GM23338 (cell line): ENCODE results near the gene NFE2. TPM values are rescaled to one million over a fixed set of nuclear protein-coding genes. Genes with fewer than 3 reads are reported as not detected.
A peak's percentile ranks its signal among the peaks of the same experiment; 100 is the strongest.

Experiments used
- ATAC-seq: fragments of 200-7000 bp; cut with Tn5 transposase; 3 replicates; pipeline ENCODE4 v1.9.1; 2020
- DNase-seq: peaks from one replicate; pipeline ENCODE4 v3.0.0-alpha.2; 2015; ENCODE audit warnings: low spot score
- H2AFZ ChIP-seq: fragments of 200-600 bp; sonication (generic); 2 replicates; pipeline ENCODE4 v1.8.0; 2016; ENCODE audit warnings: antibody characterized with exemption, mild to moderate bottlenecking, moderate library complexity
- H3F3A ChIP-seq: fragments of 200-600 bp; sonication (generic); replicated peaks from 2 replicates; pipeline ENCODE4 v1.8.0; 2017; ENCODE audit warnings: antibody characterized with exemption, mixed run types, low read depth
- H3K27ac ChIP-seq: fragments of 200-600 bp; sonication (generic); 2 replicates; pipeline ENCODE4 v1.6.1; 2016; ENCODE audit warnings: low read depth
- H3K27me3 ChIP-seq: fragments of 200-600 bp; sonication (generic); 2 replicates; pipeline ENCODE4 v1.8.0; 2016; ENCODE audit warnings: mild to moderate bottlenecking, mixed run types, moderate library complexity; ENCODE audit not compliant: insufficient read depth
- H3K36me3 ChIP-seq: fragments of 200-600 bp; sonication (generic); 2 replicates; pipeline ENCODE4 v1.8.0; 2016; ENCODE audit warnings: mild to moderate bottlenecking; ENCODE audit not compliant: insufficient read depth
- H3K4me1 ChIP-seq: fragments of 200-600 bp; sonication (generic); 2 replicates; pipeline ENCODE4 v1.8.0; 2016; ENCODE audit warnings: mild to moderate bottlenecking, moderate library complexity; ENCODE audit not compliant: insufficient read depth
- H3K4me2 ChIP-seq: fragments of 200-600 bp; sonication (generic); 2 replicates; pipeline ENCODE4 v1.7.1; 2017; ENCODE audit warnings: mixed run types
- H3K4me3 ChIP-seq: fragments of 200-600 bp; sonication (generic); 2 replicates; pipeline ENCODE4 v1.6.1; 2016; ENCODE audit warnings: mixed run types
- H3K79me2 ChIP-seq: fragments of 200-600 bp; sonication (generic); replicated peaks from 2 replicates; pipeline ENCODE4 v1.8.0; 2017; ENCODE audit warnings: mild to moderate bottlenecking; ENCODE audit not compliant: insufficient read depth
- H3K9me2 ChIP-seq: fragments of 200-600 bp; sonication (generic); 2 replicates; pipeline ENCODE4 v1.8.0; 2017; ENCODE audit not compliant: insufficient read depth
- H4K20me1 ChIP-seq: fragments of 200-600 bp; sonication (generic); replicated peaks from 2 replicates; pipeline ENCODE4 v1.8.0; 2017; ENCODE audit warnings: mild to moderate bottlenecking; ENCODE audit not compliant: insufficient read depth
- H3K27ac Mint-ChIP-seq: 2 replicates; pipeline ENCODE4 v1.8.0; 2020; ENCODE audit warnings: inconsistent platforms, mild to moderate bottlenecking, moderate library complexity, mixed read lengths
- H3K27me3 Mint-ChIP-seq: 3 replicates; pipeline ENCODE4 v1.8.0; 2022; ENCODE audit warnings: low read depth, mild to moderate bottlenecking, moderate library complexity, mixed read lengths, inconsistent platforms; ENCODE audit not compliant: insufficient read depth, poor library complexity
- H3K36me3 Mint-ChIP-seq: 3 replicates; pipeline ENCODE4 v1.8.0; 2021; ENCODE audit warnings: low read depth, mild to moderate bottlenecking, inconsistent platforms, moderate library complexity, mixed read lengths
- H3K4me1 Mint-ChIP-seq: 3 replicates; pipeline ENCODE4 v1.8.0; 2020; ENCODE audit warnings: mild to moderate bottlenecking, inconsistent platforms, mixed read lengths
- H3K4me3 Mint-ChIP-seq: 3 replicates; pipeline ENCODE4 v1.8.0; 2021; ENCODE audit warnings: moderate library complexity, mild to moderate bottlenecking, inconsistent platforms, mixed read lengths
- H3K9me3 Mint-ChIP-seq: 3 replicates; pipeline ENCODE4 v1.8.0; 2020; ENCODE audit warnings: moderate library complexity, mild to moderate bottlenecking, inconsistent platforms, mixed read lengths
- CTCF ChIP-seq, 2 experiments: fragments of 200-600 bp in 1 of 2; sonication (generic) in 1 of 2; conservative IDR thresholded peaks; 2 replicates each; pipeline versions ENCODE4 v1.5.1 to v1.6.1; 2016 to 2017; ENCODE audit warnings: antibody characterized with exemption in 2 of 2, low read depth in 2 of 2, mild to moderate bottlenecking in 2 of 2, moderate library complexity in 1 of 2
- EZH2phosphoT487 ChIP-seq: fragments of 200-600 bp; sonication (generic); IDR thresholded peaks from one replicate; pipeline ENCODE4 v1.8.1; 2018; ENCODE audit warnings: antibody characterized with exemption; ENCODE audit not compliant: unreplicated experiment
- STAT1 ChIP-seq: IDR thresholded peaks from one replicate; pipeline ENCODE4 v1.6.1; 2016; ENCODE audit warnings: antibody characterized with exemption; ENCODE audit not compliant: unreplicated experiment
- ZNF462 ChIP-seq: fragments of 250-450 bp; sonication (Bioruptor Pico); IDR thresholded peaks from 2 replicates; pipeline ENCODE4 v1.5.0; 2020; ENCODE audit warnings: mild to moderate bottlenecking, moderate library complexity
- polyA plus RNA-seq: library from polyadenylated mRNA; unstranded; fragments of >200 nt; fragmentation: Nextera tagmentation; extraction: Ambion mirVana; gene quantifications from 2 replicates; pipeline ENCODE4 v1.2.1, GENCODE V29; 2016
- total RNA-seq: library from RNA; depleted of rRNA; stranded (reverse); fragments of >200 nt; shearing (Covaris generic); gene quantifications from 2 replicates; pipeline ENCODE4 v1.2.3, GENCODE V29; 2014

NFE2 gene
- total and polyA plus RNA-seq, 2 experiments from 2014 or later = 1.3 to 1.8 TPM

DNA sequence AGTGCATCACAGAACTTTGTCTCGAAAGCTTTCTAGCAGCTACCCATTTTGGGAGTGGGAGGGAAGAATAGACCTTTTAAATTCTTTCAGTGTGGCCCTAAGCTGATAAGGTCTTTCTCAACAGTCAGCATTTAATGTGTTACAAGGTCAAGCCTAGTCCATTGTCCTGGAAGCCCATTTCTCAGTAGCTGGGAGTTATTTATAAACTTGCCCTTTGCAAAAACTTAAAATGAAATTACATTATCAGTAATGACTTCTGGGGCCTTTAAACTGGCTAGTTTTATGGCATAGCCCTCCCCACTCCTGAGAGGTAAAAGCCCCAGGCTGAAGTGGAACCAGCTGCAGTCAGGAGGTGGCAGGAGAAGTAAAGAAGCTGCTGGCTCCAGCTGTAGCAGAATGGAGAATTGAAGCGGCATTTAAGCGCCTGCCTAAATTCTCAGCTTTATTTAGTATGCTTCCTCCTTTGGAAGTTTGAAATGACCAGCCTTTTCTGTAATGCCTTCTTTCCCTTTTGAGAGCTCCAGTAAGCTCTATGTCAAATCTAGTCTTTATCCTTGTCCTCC, 36.5 kb upstream of the NFE2 start:
- Histone ChIP-seq H2AFZ (no peak overlapping the region), H3K9me2 (no peaks in the 10 kb centered on the region), H3K27me3 (no peaks in the 10 kb centered on the region), H3K4me3 (no peak overlapping the region), H3F3A (peaks cover 14% of the 10 kb centered on the region), H3K79me2 (peaks cover 16% of the 10 kb centered on the region), H3K4me1 (peaks cover 10% of the 10 kb centered on the region; the same call in 1 of the 2 replicates), H3K36me3 (peaks cover 8% of the 10 kb centered on the region; the same call in 1 of the 2 replicates), H4K20me1 (peaks cover 11% of the 10 kb centered on the region), H3K4me2 (no peak overlapping the region), H3K27ac (no peak overlapping the region)
- H3K36me3 Mint-ChIP-seq = peaks cover 12% of the 10 kb centered on the region
- no peak for ATAC-seq
- peaks cover 2% of the 10 kb centered on the region; the same call in 1 of the 3 replicates for H3K4me1 Mint-ChIP-seq
- H3K4me3 Mint-ChIP-seq = no peak overlapping the region
- no peaks in the 10 kb centered on the region for H3K9me3 Mint-ChIP-seq
- TF ChIP-seq EZH2phosphoT487 (no peak), STAT1 (no peak), ZNF462 (CRISPR knock-in tag) (no peak), CTCF (conservative IDR thresholded peaks at IDR 0.05; ENCODE audit: low read depth in 2 of 2) (peak in 1 of 2 experiments; percentile 30; a peak in 2 of 4 replicates)
- H3K27ac Mint-ChIP-seq = no peak overlapping the region
- peaks cover 6% of the 10 kb centered on the region for H3K27me3 Mint-ChIP-seq
- no peak for DNase-seq
